ENCODE data around the gene LY6G5C.
A peak's percentile ranks its signal among the peaks of the same experiment; 100 is the strongest.

Gene LY6G5C

GRCh38 chr6:31680226-31681134 lies at the start of gene LY6G5C:
Gene LY6G5C, minus strand, starts transcription at chr6:31681067. Its CDS starts 694 bp downstream, at chr6:31680373.
- DNase-seq (ENCODE audit: low read depth in 2 of 2) = peak in 1 of 2 donors; percentile 49

GRCh38 chr6:31729979-31730630 lies 49.2 kb upstream of the LY6G5C start:
- peak in 1 of 2 donors; percentile 52 for DNase-seq (ENCODE audit: low read depth in 2 of 2)

DNA sequence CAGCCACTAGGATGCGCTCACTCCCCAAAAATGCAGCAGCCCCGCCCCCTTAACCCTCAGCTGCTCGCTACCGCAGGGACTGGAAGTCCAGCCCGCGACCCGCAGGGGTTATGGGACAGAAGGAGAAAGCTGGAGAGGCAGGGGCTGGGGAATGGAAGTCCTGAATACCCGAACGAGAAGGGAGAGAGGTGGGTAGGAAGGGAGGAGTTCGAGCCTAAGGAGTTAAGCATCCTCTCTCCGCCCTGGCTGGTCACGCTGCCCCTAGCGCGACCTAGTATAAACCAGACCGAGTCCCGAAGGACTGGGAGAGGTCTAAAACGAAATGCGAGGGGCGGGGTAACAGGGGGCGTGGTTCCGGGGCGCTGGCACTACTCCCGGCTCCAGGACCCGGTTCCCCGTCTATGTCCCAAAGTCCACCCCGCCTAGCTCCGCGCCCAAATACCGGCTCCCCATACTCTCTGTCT lies 48.7 kb upstream of the LY6G5C start:
- DNase-seq (ENCODE audit: low read depth in 2 of 2) = peak; percentile 56 to 74

DNA sequence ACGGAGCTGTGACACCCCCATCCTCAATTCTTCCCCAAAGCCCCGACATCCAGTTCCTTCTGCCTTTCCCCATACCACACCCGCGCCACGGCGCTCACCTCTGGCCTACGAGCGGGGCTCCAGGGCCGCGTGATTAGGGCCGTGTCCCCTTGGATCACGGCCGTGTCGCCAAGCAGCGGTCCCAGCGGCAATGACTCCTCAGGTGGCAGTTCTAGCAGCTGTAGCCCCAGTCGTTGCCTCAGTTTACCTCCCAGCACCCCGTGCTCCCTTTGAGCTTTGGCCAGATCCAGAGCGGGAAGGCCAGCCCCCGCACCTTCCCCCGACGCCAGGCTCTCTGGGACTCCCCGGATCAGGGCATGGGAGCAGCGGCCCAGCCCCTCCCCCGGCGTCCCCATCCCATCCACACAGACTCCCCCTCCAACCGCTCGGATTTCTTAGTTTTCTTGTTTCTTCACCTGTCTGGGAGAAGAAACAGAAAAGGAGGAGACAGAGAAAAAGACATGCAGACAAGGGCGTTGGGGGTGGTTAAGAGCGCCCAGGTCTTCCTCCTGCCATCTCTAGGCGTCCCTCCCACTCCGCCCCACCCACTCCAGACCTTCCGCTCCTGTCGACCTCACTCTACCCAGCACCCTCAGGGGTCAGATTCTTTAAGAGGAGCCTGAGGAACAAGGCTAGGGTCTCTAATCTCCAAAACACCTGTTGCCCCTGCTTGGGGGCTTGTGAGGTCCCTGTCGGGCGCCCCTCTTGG lies 48.1 kb upstream of the LY6G5C start, which contains the start of gene DDAH2:
DDAH2 (minus strand) TSS at position 533 of the 748 bp plus-strand sequence; CDS start at position 395, 138 bp downstream.
- no peak for DNase-seq (ENCODE audit: low read depth in 2 of 2)

GRCh38 chr6:31727717-31728671 lies 47.1 kb upstream of the LY6G5C start:
- DNase-seq (ENCODE audit: low read depth in 2 of 2) = no peak

DNA sequence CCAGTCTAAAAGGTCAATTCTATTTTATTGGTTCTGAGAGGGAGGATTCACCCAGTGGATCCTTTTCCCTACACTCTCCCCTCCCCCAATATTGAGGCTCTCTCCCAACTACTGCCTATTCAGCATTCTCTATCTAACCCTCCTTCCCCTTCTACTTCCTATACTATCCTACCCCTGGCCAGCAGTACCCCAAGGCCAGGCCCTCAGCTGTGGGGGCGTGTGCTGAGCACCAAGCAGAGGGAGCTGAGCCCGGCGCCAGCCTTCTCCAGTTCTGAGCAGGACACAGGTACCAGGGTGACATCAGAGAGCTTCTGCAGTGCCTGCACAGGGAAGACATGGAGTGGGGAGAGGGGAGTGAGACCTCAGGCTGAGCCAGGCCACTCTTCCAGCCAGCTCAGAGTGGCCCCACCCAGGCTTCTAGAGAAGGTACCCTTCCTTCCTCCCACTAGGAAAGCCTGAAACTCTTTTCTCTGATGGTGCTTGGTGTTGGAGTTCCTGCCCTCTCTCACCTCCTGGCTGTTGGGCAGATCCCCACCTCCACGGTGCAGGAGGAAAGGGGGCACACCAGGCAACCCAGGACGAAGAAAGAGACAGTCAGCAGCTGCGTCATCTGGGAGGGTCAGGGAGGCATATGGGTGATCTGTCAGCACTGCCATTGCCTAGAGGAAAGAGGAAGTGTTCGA lies 46.3 kb upstream of the LY6G5C start:
- no peak for DNase-seq (ENCODE audit: low read depth in 2 of 2)

DNA sequence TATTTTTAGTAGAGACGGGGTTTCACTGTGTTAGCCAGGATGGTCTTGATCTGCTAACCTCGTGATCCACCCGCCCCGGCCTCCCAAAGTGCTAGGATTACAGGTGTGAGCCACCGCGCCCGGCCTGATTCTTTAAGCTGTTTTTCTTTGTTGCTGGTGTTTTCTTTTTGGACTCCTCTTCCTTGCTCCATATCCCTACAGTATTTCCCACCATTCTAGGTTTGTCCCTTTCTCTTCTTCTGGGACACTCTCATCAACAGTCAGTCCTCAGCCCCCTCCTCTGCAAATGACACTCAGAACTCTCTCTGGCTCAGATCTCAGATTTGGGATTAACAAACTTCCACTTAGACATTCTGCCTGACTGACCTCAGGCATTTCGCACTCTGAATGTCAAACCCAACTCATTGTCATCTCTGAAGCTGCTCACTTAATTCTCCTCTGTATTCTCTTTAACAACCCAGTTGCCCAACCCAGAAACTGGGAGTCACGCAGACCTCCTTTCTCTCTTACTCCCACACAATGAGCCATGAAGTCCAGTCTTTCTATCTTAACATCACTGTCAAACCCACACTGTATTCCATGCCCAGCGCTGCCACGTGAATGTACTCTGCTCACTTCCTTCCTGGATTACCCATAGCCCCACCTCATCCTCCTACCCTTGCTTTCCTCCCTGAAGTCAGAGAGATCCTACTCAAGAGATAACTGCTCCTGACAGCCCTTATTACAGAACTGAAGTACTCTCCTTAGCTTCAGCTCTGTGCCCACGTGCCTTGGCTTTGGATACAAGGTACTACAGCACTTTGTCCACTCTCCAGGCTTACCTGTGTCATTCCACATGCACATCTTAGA lies 44.9 kb upstream of the LY6G5C start:
- DNase-seq (ENCODE audit: low read depth in 2 of 2) = no peak

- no peak for DNase-seq (ENCODE audit: low read depth in 2 of 2)
Measured at GRCh38 chr6:31723980-31724691, 43.3 kb upstream of the LY6G5C start.

DNA sequence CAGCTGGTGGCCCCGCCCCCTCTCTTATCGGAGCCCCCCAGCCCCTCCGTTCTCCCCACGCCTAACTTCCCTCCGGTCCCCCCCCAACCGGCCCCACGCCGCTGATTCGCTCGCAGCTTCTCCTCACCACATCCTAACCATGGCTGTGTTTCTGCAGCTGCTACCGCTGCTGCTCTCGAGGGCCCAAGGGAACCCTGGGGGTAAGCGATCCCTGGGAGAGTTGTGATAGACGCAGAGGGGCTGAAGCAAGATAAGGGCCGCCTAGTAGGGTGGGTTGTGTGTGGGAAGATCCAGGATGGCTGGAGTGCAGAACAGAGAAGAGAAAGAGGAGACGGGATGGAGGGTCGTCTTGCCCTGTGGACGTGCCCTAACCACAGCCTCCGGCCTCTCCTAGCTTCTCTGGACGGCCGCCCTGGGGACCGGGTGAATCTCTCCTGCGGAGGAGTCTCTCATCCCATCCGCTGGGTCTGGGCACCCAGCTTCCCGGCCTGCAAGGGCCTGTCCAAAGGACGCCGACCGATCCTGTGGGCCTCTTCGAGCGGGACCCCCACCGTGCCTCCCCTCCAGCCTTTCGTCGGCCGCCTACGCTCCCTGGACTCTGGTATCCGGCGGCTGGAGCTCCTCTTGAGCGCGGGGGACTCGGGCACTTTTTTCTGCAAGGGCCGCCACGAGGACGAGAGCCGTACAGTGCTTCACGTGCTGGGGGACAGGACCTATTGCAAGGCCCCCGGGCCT lies 42.5 kb upstream of the LY6G5C start, which contains the start of gene MPIG6B:
MPIG6B (plus strand) TSS at position 129 of the 735 bp plus-strand sequence; CDS start at position 140, 11 bp downstream.
- DNase-seq (ENCODE audit: low read depth in 2 of 2) = no peak

DNA sequence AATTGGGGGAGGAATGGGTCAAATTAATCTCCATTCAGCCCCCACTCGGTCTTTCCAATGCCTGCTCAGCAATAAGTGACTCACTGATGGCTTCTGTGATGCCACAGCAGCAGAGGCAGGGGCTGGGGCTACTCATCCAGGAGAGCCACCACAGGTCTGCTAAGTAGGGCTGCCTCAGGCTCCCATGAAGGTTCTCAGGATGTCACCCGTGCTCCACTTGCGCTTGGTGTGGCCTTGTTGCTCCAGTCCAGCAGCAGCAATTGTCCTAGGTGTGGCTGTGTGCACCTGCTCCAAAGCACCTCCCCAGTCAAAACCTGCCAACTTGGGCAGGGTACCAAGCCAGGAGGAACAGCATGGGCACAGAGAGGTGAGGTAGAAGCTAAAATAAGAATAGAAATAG lies 41.3 kb upstream of the LY6G5C start:
- no peak for DNase-seq (ENCODE audit: low read depth in 2 of 2)

DNA sequence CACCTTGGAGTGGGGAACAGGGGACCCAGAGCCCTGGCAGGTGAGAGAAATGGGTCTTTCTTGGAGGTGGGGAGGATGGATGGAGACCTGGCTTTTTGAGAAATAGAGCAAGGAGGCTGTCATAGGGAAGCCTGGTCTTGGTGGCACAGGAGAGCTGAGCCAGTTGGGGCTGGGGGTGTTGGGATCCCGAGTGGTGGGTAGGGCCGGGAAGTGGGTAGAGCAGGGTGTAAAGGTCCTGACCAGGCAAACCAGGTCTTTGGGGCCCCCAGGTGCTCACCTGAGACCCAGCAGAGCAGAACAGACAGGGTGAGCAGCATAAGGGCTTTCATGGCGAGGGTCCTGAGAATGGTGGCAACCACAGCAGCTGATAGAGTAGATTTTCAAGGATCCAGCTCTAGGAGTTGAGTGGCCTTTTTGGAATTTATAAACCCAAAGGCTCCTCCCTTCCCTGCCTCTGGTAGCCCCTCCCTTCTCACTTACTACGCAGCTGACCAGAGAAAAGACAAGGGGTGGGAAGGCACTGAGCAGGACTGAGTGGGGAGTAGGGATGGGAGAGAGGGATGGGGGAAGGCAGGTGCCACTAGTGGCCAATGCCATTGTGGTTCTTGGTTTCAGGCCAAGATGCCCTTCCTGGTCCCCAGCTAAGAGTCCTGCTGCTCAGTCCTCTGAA lies 40.6 kb upstream of the LY6G5C start, which contains the start of gene LY6G6C:
LY6G6C (minus strand) TSS at position 396 of the 670 bp plus-strand sequence; CDS start at position 329, 67 bp downstream.
- DNase-seq (ENCODE audit: low read depth in 2 of 2) = no peak

DNA sequence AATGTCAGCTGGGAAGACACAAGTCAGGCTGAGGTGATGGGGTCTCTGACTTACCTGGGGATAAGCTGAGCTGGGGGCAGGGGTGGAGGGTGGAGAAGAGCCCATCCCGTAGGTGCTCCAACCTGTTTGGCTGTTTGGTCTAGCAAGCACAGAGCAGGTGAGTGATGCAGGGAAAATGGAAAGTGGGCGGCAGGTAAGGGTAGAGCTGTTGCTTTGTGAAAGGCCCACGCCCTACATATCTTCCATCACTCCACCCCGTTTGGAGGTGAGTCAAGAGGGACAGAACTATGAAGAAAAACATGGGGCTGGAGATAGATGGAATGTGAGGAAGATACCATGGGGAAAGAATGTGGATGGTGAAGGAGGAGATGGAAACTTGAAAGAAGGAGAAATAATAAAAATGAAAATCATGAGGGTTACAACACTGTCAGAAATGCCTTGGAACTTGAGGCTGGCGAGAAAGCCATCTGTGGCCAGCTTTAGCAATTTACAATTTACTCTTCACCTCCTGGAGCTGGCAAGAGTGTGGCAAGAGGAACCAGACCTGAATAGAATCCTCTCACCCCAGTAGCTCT lies 39.4 kb upstream of the LY6G5C start:
- no peak for DNase-seq (ENCODE audit: low read depth in 2 of 2)

- no peak for DNase-seq (ENCODE audit: low read depth in 2 of 2)
Measured at GRCh38 chr6:31719001-31719400, 38.1 kb upstream of the LY6G5C start.

- no peak for DNase-seq (ENCODE audit: low read depth in 2 of 2)
Measured at GRCh38 chr6:31718265-31718664, 37.4 kb upstream of the LY6G5C start.

- no peak for DNase-seq (ENCODE audit: low read depth in 2 of 2)
Measured at GRCh38 chr6:31717499-31718222, 36.8 kb upstream of the LY6G5C start.
